ENCODE results near the gene MORN4. TPM values are rescaled to one million over a fixed set of nuclear protein-coding genes. Genes with fewer than 3 reads are reported as not detected.

MORN4 gene
- polyA plus RNA-seq, 1 donor (not counting 4 experiments of a cell fraction or from before 2014, with no cell fraction given): 9.1 TPM

DNA sequence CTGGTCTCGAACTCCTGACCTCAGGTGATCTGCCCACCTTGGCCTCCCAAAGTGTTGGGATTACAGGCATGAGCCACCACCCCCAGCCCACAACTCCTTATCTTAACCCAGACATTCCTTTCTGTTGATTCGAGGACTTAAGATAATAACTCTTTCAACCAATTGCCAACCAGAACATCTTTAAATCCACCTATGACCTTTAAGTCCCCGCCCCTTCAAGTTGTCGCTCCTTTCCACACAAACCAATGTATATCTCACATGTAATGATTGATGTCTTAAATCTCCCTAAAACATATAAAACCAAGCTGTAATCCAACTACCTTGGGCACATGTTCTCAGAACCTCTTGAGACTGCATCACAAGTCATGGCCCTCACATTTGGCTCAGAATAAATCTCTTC lies 68.5 kb downstream of the MORN4 start:
- no peak for TF ChIP-seq EZH2 (IDR thresholded peaks at IDR 0.05; ENCODE audit: low read length)
- TF ChIP-seq, protein P1, sequence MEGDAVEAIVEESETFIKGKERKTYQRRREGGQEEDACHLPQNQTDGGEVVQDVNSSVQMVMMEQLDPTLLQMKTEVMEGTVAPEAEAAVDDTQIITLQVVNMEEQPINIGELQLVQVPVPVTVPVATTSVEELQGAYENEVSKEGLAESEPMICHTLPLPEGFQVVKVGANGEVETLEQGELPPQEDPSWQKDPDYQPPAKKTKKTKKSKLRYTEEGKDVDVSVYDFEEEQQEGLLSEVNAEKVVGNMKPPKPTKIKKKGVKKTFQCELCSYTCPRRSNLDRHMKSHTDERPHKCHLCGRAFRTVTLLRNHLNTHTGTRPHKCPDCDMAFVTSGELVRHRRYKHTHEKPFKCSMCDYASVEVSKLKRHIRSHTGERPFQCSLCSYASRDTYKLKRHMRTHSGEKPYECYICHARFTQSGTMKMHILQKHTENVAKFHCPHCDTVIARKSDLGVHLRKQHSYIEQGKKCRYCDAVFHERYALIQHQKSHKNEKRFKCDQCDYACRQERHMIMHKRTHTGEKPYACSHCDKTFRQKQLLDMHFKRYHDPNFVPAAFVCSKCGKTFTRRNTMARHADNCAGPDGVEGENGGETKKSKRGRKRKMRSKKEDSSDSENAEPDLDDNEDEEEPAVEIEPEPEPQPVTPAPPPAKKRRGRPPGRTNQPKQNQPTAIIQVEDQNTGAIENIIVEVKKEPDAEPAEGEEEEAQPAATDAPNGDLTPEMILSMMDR (optimal IDR thresholded peaks at IDR 0.05 in 1 of 3, IDR thresholded peaks at IDR 0.05 in 1 of 3, conservative IDR thresholded peaks at IDR 0.05 in 1 of 3; ENCODE audit: extremely low read depth in 1 of 3, insufficient read depth in 2 of 3, low read length in 3 of 3): no peak
- no peak for FAIRE-seq
- peaks cover 2% of the 10 kb centered on the region for H3K79me2 ChIP-seq (ENCODE audit: control insufficient read depth, insufficient read depth, low read length)

More for the DNA sequence above, 68.5 kb downstream of the MORN4 start:
- Histone ChIP-seq H3K4me1 (ENCODE audit: control insufficient read depth, extremely low read depth, insufficient read depth, low read length) (peaks cover 16% of the 10 kb centered on the region), H3K27me3 (ENCODE audit: control insufficient read depth, extremely low read depth, insufficient read depth, low read length) (no peaks in the 10 kb centered on the region), H2AFZ (ENCODE audit: control insufficient read depth, low read length) (no peak overlapping the region), H3K9me3 (ENCODE audit: control insufficient read depth, low read depth, low read length) (no peaks in the 10 kb centered on the region), H3K36me3 (ENCODE audit: control insufficient read depth in 2 of 2, extremely low read depth in 1 of 2, insufficient read depth in 2 of 2, low read length in 2 of 2) (peaks cover 4 to 12% of the 10 kb centered on the region in 2 experiments), H4K20me1 (ENCODE audit: control insufficient read depth, extremely low read depth, insufficient read depth, low read length) (peaks cover 4% of the 10 kb centered on the region), H3K9ac (ENCODE audit: control insufficient read depth, extremely low read depth, insufficient read depth, low read length) (no peak overlapping the region), H3K27ac (ENCODE audit: control insufficient read depth, insufficient read depth, low read length) (no peak overlapping the region), H3K4me2 (ENCODE audit: control insufficient read depth, extremely low read depth, insufficient read depth, low read depth, low read length) (no peak overlapping the region), H3K9me1 (ENCODE audit: control insufficient read depth, extremely low read depth, insufficient read depth, low read length) (no peaks in the 10 kb centered on the region), H3K4me3 (ENCODE audit: control insufficient read depth in 2 of 3, extremely low read depth in 1 of 3, insufficient read depth in 2 of 3, low read depth in 1 of 3, low read length in 3 of 3) (no peak overlapping the region)
- dilution Hi-C loops (cut with MboI; ENCODE audit: extremely low pct_ligation_motif_present, low sequenced_read_pairs): no loop called here
- DNase-seq (ENCODE audit: low read depth, low spot score): no peak

Other genes with a start within 250 kb of the MORN4 start
- gene RRP12, start 232.2 kb downstream of the MORN4 start, polyA plus RNA-seq: 11.1 to 17.5 TPM (median 14.8 TPM) in 3 replicates
- 602 to 706 TPM (median 624 TPM) in 3 replicates for gene PGAM1, start 207.3 kb downstream of the MORN4 start, polyA plus RNA-seq
- 40.9 to 45.7 TPM (median 42.9 TPM) in 3 replicates for gene EXOSC1, start 187.5 kb downstream of the MORN4 start, polyA plus RNA-seq
- 63.3 to 77.6 TPM (median 67.8 TPM) in 3 replicates for gene ZDHHC16, start 187.3 kb downstream of the MORN4 start, polyA plus RNA-seq
- 72.5 to 74.8 TPM (median 74.4 TPM) in 3 replicates for gene MMS19, start 135.1 kb downstream of the MORN4 start, polyA plus RNA-seq
- 12.0 to 20.5 TPM (median 19.3 TPM) in 3 replicates for gene UBTD1, start 134.6 kb downstream of the MORN4 start, polyA plus RNA-seq
- 0.18 to 0.67 TPM (median 0.38 TPM) in 3 replicates for gene ANKRD2, start 60.7 kb downstream of the MORN4 start, polyA plus RNA-seq
- 0.49 to 1.0 TPM (median 0.89 TPM) in 3 replicates for gene HOGA1, start 49.1 kb downstream of the MORN4 start, polyA plus RNA-seq
- gene C10orf62, start 43.8 kb downstream of the MORN4 start, polyA plus RNA-seq: 0.06 to 0.08 TPM in 2 of 3 replicates, not detected in the other
- gene PI4K2A, start 7.2 kb upstream of the MORN4 start, polyA plus RNA-seq: 51.3 to 73.3 TPM (median 63.8 TPM) in 3 replicates
- gene AVPI1, start 53.7 kb upstream of the MORN4 start, polyA plus RNA-seq: 22.3 to 83.2 TPM (median 48.8 TPM) in 3 replicates
- 24.0 to 85.1 TPM (median 39.7 TPM) in 3 replicates for gene MARVELD1, start 80.2 kb upstream of the MORN4 start, polyA plus RNA-seq
- 14.2 to 23.2 TPM (median 14.3 TPM) in 3 replicates for gene ZFYVE27, start 103.6 kb upstream of the MORN4 start, polyA plus RNA-seq
- not detected in 3 replicates for gene SFRP5, start 138.5 kb upstream of the MORN4 start, polyA plus RNA-seq
- 3.6 to 6.8 TPM (median 4.9 TPM) in 3 replicates for gene GOLGA7B, start 216.3 kb upstream of the MORN4 start, polyA plus RNA-seq